Measurements from ENCODE around the gene EEFSEC. TPM values are rescaled to one million over a fixed set of nuclear protein-coding genes. Genes with fewer than 3 reads are reported as not detected.

Gene EEFSEC
- total and polyA plus RNA-seq, 2 of the 4 experiments (the other 2 are of a cell fraction), result 4.5 to 9.3 TPM

- Histone ChIP-seq H4K20me1 (ENCODE audit: insufficient read depth, low read length) (no peaks in the 10 kb centered on the region; the same call in 1 of the 2 replicates), H2AK5ac (ENCODE audit: low read depth, low read length) (no peak overlapping the region), H4K8ac (ENCODE audit: low read depth in 2 of 2, low read length in 2 of 2) (no peak overlapping the region)
Measured at GRCh38 chr3:128452120-128452519, 298.8 kb downstream of the EEFSEC start.

More at GRCh38 chr3:128452120-128452519, 298.8 kb downstream of the EEFSEC start:
- POLR2A ChIA-PET (ENCODE audit: unreplicated experiment), result no interaction called here
- in situ Hi-C loops (cut with MboI; ENCODE audit: low sequenced_read_pairs) (no loop called here), intact Hi-C loops (cut with micrococcal nuclease) (no loop called here), dilution Hi-C loops (cut with HindIII; ENCODE audit: low sequenced_read_pairs, unreplicated experiment) (no loop called here)
- Histone ChIP-seq H2BK15ac (ENCODE audit: low read depth, low read length) (no peak overlapping the region), H3K27ac (ENCODE audit: insufficient read depth, low read length) (no peak overlapping the region), H3K4me2 (ENCODE audit: low read depth, low read length) (no peak overlapping the region), H3K14ac (replicated peaks; ENCODE audit: low read depth, low read length) (no peak overlapping the region), H3K4me1 (ENCODE audit: control insufficient read depth, insufficient read depth, low read length) (no peaks in the 10 kb centered on the region), H2AFZ (replicated peaks; ENCODE audit: low read length, poor library complexity) (peak overlapping the region; percentile 23), H3K9ac (ENCODE audit: low read depth, low read length) (no peak overlapping the region), H3K27me3 (ENCODE audit: control insufficient read depth, insufficient read depth, low read length) (peaks cover 69% of the 10 kb centered on the region), H2BK120ac (ENCODE audit: low read depth, low read length) (no peak overlapping the region), H4K5ac (ENCODE audit: low read depth, low read length) (no peak overlapping the region), H3K4ac (ENCODE audit: low read depth, low read length) (no peak overlapping the region), H2BK20ac (ENCODE audit: low read depth, low read length) (no peak overlapping the region), H3K23ac (ENCODE audit: low read depth, low read length) (no peak overlapping the region), H4K91ac (ENCODE audit: insufficient read depth, low read depth, low read length) (no peak overlapping the region), H3K79me1 (ENCODE audit: low read depth in 1 of 2, low read length in 2 of 2) (no peaks in the 10 kb centered on the region), H3K36me3 (ENCODE audit: control insufficient read depth, insufficient read depth, low read length) (no peaks in the 10 kb centered on the region), H3K56ac (ENCODE audit: extremely low read depth, insufficient read depth, low read length) (no peak overlapping the region), H3K9me3 (ENCODE audit: control insufficient read depth, insufficient read depth, low read length) (peaks cover 2% of the 10 kb centered on the region; the same call in 1 of the 2 replicates), H3K18ac (ENCODE audit: low read depth, low read length) (no peak overlapping the region), H3K4me3 (ENCODE audit: insufficient read depth, low read depth, low read length) (no peak overlapping the region), H3K9me1 (ENCODE audit: insufficient read depth, low read length) (0 out of 2 replicates have a peak, but pooled peaks cover 4% of the 10 kb centered on the region), H2AK9ac (replicated peaks; ENCODE audit: low read depth, low read length, poor library complexity) (no peak overlapping the region), H2BK5ac (ENCODE audit: low read depth, low read length, poor library complexity, severe bottlenecking) (no peak overlapping the region)
- ATAC-seq (ENCODE audit: low read depth) (no peak), DNase-seq (no peak)
- CTCF ChIA-PET, result no interaction called here
- no TSS peak for BruUV-seq (replicated peaks)
- WGBS, 2 experiments (ENCODE audit: extremely low coverage in 2 of 2, insufficient read length in 1 of 2), result 83% methylated on average over 1 of the region's 9 CpGs; no CpG with 5 or more reads in 1 of the 2 experiments
- TF ChIP-seq USF2 (IDR thresholded peaks at IDR 0.05; ENCODE audit: low read depth, low read length), result no peak
- TF ChIP-seq SMC3 (IDR thresholded peaks at IDR 0.05; ENCODE audit: low read depth, low read length), result no peak
- no peak for TF ChIP-seq CTCF (conservative IDR thresholded peaks at IDR 0.05; ENCODE audit: low read depth, low read length)
- TF ChIP-seq RFX5 (IDR thresholded peaks at IDR 0.05; ENCODE audit: low read depth, low read length), result no peak
- TF ChIP-seq RCOR1 (IDR thresholded peaks at IDR 0.05; ENCODE audit: insufficient replicate concordance, low read length), result no peak
- no peak for TF ChIP-seq BHLHE40 (IDR thresholded peaks at IDR 0.05; ENCODE audit: low read depth, low read length)
- TF ChIP-seq RAD21 (IDR thresholded peaks at IDR 0.05; ENCODE audit: low read length), result no peak
- TF ChIP-seq ELK1 (IDR thresholded peaks at IDR 0.05; ENCODE audit: borderline replicate concordance, low read depth, low read length), result no peak
- no peak for TF ChIP-seq POLR2A (IDR thresholded peaks at IDR 0.05; ENCODE audit: low read depth, low read length)
- no peak for TF ChIP-seq MAZ (IDR thresholded peaks at IDR 0.05; ENCODE audit: borderline replicate concordance, low read depth, low read length)
- no peak for TF ChIP-seq FOS (IDR thresholded peaks at IDR 0.05; ENCODE audit: low read depth, low read length)
- no peak for TF ChIP-seq CHD1 (IDR thresholded peaks at IDR 0.05; ENCODE audit: low read depth, low read length)
- TF ChIP-seq MXI1 (IDR thresholded peaks at IDR 0.05; ENCODE audit: borderline replicate concordance, low read depth, low read length), result no peak
- no peak for TF ChIP-seq NFE2L2 (IDR thresholded peaks at IDR 0.05; ENCODE audit: low read depth, low read length)
